GM18909 (cell line): Measurements from ENCODE around the gene COTL1.

Experiments used
- ATAC-seq: cut with Tn5 transposase; IDR thresholded peaks from one replicate; pipeline ENCODE4 v1.9.1; 2021; ENCODE audit warnings: mild to moderate bottlenecking; ENCODE audit not compliant: unreplicated experiment, poor library complexity

The COTL1 gene

DNA sequence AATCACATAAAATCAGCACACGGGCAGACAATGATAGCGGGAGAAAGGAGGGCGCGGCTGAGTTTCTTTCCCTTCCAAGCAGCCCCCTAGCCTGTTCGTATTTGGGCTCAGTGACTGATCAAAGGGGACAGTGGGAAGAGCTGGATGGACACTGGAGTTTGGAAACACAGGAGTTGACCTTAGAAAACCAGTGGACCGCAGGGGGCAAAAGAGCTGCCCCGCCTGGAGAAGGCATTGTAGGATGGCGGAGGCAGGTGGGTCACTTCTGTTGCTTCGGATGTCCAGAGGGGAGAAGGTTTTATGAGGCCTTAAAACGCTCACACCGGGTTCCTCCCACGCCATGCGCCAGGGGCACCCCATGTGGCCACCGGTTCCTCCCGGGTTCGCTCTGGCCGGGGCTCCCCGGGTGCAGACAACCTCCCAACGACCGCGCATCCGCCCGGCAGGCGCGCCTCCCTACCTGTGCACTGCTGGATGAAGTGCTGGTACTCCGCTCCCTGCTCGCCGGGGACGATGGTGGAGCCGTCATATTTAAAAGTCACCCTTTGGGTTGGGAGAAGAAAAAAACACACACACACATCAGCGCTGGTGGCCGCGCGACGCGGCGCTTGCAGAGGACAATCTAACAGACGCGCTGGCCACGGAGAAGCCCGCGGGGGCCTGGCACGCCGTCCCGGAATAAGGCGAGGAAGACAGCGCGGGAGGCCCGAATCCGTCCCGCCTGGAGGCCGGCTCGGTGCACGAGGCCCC is 662 bp downstream of the COTL1 start:
- peak; percentile 39 for ATAC-seq

DNA sequence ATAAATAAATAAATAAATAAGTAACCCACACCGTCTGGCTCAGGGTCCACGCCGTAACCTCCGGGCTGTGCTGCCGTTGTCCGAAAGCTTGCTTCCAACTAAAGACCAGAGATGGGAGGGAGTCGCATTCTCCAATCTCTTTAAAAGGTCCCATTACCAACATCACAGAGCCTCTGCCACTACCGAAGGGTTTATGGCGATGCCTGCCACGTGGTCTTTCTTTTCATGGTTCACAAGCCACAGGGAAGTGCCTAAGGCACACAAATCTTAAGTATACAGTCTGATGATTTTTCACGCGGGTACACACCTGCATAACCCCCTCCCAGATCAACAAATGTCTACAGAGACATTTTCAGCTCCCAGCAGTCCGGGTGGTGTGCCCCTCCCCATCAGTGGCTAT is 1.4 kb downstream of the COTL1 start:
- no peak for ATAC-seq

DNA sequence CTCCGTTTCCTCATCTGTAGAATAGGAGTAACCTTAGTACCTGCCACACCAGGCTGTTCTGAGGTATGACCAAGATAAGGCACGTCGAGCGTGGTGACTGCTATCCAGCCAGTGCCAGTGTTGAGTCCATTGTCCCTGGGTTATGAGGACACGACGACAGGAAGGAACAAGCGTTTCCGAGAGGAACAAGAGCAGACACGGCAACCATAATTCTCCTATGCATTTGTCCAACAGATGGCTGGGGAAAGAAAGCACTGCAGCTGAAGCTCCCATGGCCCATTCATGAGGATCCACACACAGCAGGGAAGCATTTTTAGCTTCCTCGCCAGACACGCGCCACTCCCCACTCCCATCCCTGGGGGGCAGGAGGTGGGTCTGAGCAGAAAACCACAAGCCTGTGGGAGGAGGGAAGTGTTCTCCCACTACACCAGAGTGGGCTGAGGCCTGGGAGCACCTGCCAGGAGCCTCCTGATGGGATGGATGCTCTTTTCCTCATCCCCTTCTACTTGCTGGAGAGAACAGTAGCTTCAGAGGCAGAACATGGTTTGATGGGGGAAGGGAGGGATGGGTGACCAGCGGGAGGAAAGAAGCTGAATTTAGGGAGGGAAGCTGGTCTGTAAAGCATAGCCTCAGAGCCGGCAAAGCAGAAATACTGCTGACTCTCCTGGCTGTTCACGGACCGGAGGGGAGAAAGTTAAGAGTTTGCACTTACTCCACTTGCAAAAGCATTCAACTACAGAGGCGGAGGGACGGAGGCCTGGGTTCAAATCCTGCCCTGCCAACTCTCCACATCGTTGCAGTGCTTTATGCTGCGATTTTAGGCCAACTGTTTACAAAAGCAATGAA is 2.7 kb downstream of the COTL1 start:
- no peak for ATAC-seq

DNA sequence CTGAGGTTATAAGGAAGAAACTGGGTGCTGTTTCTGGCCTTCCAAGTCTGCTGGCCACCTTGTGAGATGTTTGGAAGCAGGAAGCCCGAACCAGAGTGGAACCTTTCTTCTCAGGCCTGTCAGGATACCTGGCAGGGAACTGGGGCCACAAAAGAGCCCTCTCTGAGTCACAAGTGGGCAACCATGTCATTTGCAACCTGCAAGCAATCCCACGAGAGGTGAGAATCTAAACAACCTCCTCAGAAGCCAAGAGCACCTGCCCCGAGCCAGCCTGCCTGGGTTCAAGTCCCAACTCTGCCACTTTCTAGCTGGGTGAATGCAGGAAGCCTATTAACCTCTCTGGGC is 3.3 kb downstream of the COTL1 start:
- ATAC-seq, result no peak

DNA sequence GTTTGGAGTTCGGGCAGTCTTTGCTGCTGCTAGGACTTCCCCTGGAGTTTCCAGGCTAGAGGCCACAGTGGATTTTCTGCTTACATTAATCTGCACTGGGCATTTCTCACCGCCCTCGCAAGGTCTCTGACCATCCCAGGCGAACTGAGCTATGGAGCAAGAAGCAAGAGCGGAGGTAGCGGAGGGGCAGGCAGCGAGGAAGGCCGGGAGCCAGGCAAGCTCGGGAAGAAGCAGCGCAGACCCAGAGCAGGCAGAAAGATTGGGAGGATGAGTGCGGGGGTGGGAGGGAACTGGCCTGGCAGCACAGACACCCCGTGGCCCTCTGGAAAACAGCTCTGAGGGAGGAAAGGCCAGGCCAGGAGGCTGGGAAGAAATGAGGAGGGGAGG is 3.8 kb downstream of the COTL1 start:
- no peak for ATAC-seq

DNA sequence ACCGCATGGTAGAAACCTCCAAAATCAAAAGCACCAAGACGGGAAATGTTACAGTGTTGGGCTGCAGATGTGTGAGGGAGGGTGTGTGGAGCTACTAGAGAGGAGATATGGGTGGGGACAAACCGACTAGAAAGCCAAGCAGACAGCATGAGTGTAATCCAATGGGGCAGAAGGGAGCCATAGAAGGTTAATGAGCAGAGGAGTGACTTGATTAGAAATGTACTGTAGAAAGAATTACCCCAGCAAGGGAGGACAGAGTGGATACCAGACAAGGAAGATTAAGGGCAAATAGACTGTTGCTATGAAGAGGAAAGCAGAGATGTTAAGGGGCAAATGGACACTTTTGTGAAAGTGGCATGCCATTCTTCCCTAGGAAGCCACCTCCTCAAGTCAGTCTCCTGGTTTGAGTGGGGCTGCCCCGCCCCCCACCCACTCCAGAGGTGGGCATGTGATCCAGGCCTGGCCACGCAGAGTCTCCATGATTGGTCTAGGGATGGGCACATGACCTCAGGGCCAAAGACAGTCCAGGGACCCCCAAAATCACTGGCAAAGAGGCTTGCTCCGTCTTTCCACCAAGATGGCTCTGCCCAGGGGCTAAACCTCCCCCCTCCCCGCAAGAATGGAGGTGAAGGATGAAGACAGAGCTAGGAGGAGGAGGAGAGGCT is 4.3 kb downstream of the COTL1 start:
- ATAC-seq, result no peak

DNA sequence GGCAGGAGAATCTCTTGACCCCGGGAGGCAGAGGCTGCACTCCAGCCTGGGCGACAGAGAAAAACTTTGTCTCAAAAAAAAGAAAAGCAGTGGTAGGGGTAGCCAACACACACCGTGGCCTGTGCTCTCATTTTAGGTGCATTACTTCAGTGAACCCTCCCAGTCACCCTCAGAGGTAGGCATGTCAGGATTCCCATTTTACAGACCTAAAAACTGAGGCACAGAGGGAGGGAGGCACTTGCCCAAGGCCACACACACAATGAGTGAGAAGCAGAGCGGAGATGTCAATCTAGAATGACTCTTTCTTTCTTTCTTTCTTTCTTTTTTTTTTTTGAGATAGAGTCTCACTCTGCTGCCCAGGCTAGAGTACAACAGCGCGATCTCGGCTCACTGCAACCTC is 5.2 kb downstream of the COTL1 start:
- no peak for ATAC-seq

GRCh38 chr16:84611041-84611440 is 6.8 kb downstream of the COTL1 start:
- no peak for ATAC-seq

- ATAC-seq, result no peak
Measured at GRCh38 chr16:84610376-84610775, 7.5 kb downstream of the COTL1 start.

DNA sequence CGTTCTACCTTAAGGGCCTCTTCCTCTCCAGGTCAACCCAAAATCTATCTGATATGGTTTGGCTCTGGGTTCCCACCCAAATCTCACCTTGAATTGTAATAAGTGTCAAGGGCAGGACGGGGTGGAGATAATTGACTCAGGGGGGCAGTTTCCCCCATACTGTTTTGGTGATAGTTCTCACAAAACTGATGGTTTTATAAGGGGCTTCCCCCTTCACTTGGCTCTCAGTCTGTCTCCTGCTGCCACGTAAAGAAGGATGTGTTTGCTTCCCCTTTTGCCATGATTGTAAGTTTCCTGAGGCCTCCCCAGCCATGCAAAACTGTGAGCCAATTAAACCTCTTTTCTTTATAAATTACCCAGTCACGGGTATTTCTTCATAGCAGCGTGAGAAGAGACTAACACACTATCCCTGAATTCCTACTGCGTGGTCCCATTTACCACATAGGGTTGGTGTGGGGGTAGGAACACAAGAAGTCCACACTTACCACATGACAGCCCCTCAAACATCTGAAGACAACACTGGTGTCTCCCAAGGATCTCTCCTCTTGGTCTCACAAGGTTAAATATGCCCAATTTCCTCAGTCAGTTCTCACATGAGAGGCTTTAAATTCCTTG is 8.2 kb downstream of the COTL1 start:
- ATAC-seq, result no peak

DNA sequence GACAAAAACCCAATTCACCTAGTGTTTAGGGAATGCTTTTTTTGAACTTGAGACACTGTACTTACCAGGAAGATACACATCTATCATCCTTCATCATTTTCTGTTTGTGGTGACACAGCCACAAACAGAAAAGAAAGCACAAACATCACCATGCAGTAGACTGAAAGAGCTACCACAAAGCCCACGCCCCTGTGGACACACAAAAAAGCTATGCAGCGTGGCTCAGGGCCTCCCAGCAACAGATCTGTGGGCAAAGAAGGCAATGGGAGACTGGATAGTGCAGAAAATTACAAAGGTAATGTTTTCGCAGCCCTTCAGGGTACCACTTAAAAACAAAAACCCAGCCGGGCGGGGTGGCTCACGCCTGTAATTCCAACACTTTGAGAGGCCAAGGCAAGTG is 9.6 kb downstream of the COTL1 start:
- ATAC-seq, result no peak

DNA sequence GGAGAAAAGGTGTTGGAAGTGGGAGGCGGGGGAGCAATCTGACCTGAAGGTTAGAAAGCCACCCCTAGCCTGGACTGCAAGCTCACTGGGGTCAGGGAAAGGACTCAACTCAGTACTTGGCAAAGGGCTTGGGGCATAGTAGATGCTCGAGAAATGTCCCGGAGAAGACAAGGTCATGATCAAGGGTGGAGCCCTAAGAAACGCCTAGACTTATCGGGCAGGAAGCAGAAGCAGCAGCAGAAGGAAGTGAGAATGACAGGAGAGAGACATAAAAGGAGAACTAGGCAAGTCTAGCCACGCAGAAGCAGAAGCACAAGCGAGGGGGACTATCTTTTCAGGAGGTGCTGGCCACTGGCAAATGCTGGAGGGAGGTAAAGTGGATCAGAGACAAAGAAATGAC is 10.2 kb downstream of the COTL1 start:
- peak; percentile 54 for ATAC-seq

DNA sequence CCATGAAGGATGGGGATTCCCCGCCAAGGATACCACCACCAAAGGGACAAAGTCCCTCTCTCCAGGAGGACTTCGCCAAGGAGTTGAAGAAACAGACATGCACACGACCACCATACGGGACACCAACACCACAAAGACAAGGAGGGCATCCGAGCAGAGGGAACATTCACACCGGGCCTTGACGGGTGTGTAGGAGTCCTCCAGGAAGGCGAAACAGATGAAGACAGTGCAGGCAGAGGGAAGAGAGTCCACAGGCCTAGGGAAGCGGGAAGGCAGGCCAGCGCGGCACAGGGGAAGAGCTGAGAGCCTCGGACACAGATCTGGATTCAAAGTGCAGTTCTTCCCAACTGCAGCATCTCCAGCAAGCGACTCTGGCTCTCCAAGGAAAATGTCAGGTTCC is 10.8 kb downstream of the COTL1 start:
- ATAC-seq, result no peak

DNA sequence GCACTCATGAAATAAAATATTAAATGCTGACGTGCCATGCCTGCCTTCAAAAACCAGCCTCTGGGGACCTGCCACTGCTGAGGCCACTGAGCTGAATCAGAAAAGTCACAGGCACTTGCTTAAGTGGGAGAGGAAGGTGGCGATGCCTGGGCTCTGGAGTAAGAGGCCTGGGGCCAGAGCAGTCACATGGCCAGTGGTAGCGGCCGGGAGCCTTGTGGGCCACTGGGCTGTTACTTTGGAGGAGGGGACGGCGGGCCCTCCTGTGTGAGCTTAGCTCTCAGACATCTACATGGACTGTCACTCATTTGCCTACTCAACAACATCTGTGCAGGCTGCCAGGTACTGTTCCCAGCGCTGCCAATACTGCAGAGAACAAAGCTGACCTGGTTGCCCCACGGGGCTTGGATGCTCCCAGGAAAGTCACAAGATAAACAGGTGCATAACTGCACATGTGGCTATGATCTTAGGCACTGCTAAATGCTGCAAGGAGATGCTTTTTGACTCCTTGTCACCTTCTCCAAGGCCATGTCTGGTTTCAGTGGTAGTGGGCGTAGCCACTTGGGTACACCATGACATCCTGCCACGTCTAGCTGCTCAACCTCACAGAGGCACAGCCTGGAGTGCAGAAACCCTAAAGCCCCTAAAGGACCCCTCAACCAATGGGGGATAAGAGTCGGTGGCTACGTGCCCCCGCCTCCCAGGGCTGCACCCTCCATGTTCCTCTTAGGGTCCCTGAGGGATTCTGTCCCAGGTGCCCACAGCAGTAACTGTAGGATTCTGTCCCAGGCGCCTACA is 11.6 kb downstream of the COTL1 start:
- ATAC-seq, result no peak

DNA sequence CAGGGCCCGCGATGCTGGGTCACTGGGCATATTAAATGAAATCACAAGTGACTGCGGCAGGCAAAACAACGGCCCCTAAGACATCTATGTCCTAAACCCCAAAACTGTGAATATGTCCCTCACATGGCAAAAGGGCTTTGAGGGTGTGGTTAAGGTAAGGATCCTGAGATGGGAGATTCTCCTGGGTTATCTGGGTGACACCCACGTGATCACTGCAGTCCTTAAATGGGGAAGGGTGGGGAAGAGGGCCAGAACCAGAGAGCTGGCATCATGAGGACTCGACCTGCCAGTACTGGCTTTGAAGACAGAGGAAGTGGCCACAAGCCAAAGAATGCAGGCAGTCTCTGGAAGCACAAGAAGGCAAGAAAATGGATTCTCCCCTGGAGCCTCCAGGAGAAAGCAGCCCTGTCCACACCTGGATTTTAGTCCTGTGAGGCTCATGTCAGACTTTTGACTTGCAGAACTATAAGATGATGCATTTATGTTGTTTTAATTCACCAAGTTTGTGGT is 12.5 kb downstream of the COTL1 start:
- ATAC-seq, result no peak

DNA sequence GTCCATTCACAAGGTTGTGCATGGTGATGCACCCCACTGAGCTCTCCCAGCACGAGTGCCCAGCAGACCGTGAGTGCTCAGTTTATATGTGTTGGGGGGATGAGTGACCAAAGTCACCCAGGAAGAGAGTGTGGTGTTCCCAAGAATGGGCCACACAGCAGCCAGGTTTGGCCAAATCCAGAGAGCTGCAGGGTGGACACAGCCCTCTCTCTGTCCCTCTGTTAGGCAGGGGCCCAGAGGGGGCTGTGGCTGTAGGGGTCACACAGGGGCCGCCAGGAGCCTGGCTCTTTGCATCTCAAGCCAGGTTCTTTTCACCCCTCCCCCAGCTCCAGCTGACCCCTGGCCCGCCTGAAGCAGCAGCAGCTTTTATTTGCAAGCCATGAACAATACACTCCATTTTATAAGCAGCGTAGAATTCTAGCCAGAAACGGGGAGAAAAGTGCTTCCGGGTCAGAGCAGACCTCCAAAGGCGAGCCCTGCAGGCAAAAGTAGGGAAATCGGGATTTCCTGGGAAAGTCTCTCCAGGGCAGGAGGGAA is 13.3 kb downstream of the COTL1 start:
- no peak for ATAC-seq

DNA sequence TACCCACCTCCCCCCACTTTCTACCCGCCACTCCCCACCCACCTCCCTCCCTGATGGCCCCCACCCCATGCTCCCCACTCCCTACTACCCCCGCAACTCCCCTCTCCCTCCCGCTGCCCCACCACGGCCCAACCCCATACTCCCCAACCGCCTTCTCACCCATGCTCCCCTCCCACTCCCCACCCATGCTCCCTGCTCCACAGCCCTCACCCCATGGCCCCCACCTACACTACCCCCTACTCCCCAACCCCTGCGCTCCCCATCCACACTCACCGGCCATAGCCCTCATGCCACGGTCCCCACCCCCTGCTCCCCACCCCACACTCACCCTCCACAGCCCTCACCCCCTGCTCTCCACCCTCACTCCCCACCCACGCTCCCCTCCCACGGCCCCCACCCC is 13.9 kb downstream of the COTL1 start:
- no peak for ATAC-seq

GRCh38 chr16:84603140-84603816 is 14.6 kb downstream of the COTL1 start:
- ATAC-seq, result no peak
